ACC112 (cell line): ENCODE results near the gene HPS5.
"Not testable (repeated sequence)": the region's sequence is repeated elsewhere in the genome, so short reads cannot be mapped to it uniquely, and the experiment has no call there.

ENCODE experiments used
- H2AFZ ChIP-seq: fragments of 200-600 bp; sonication (generic); one replicate; pipeline ENCODE4 v1.6.0; 2017; ENCODE audit warnings: antibody characterized with exemption, low read length; ENCODE audit not compliant: unreplicated experiment
- H3K27ac ChIP-seq: fragments of 200-600 bp; sonication (generic); 2 replicates; pipeline ENCODE4 v1.5.1; 2014; ENCODE audit warnings: low read depth, mild to moderate bottlenecking, antibody characterized with exemption, low read length, moderate library complexity
- H3K27me3 ChIP-seq: fragments of 200-600 bp; sonication (generic); 2 replicates; pipeline ENCODE4 v1.6.1; 2014; ENCODE audit warnings: mild to moderate bottlenecking, antibody characterized with exemption, low read length, moderate library complexity, mixed read lengths; ENCODE audit not compliant: insufficient read depth
- H3K36me3 ChIP-seq: fragments of 200-600 bp; sonication (generic); 2 replicates; pipeline ENCODE4 v1.6.1; 2016; ENCODE audit warnings: mild to moderate bottlenecking, antibody characterized with exemption, low read length, moderate library complexity, mixed read lengths; ENCODE audit not compliant: insufficient read depth
- H3K4me1 ChIP-seq: fragments of 200-600 bp; sonication (generic); one replicate; pipeline ENCODE4 v1.6.1; 2016; ENCODE audit warnings: low read length, mixed read lengths; ENCODE audit not compliant: insufficient read depth, unreplicated experiment, control insufficient read depth
- H3K4me3 ChIP-seq: fragments of 200-600 bp; sonication (generic); 2 replicates; pipeline ENCODE4 v1.5.1; 2014; ENCODE audit warnings: mild to moderate bottlenecking, low read depth, low read length
- H3K79me2 ChIP-seq: fragments of 200-600 bp; sonication (generic); one replicate; pipeline ENCODE4 v1.6.0; 2016; ENCODE audit warnings: low read length; ENCODE audit not compliant: control insufficient read depth, unreplicated experiment, insufficient read depth

Gene HPS5

DNA sequence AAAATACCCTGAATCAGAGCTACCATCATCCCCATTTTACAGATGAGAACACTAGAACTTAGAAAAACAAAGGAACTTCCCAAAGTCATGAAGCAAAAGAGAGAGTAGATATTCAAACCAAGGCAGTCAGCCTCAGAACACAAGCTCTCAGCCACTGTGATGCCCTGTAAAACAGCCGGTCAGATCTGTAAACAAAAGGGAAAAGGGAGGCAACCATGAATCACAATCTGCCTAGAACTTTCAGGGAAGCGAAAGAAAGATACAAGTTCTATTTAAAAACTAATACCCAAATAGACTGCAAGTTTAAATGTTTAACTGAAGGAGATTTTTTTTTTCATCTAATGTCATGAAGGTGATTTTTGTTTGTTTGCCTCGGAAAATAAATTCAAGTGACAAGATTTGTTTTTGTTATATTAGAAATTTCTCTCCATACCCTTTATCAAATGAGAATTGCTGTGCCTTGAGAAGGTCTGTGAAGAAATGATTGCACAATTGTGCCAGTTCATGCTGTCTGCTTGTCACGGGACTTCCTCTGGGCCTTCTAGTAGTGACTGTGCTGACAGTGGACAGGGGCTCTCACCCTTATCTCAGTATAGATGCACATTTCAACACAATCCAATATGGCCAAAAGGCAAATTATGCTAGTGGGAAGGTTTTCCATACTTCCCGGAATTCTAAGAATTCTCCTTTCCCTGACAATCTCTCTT is 44.2 kb downstream of the HPS5 start:
- Histone ChIP-seq H2AFZ (no peak overlapping the region), H3K36me3 (peaks cover 18% of the 10 kb centered on the region; the same call in 1 of the 2 replicates), H3K27me3 (no peaks in the 10 kb centered on the region), H3K4me3 (no peak overlapping the region), H3K79me2 (no peaks in the 10 kb centered on the region), H3K27ac (no peak overlapping the region), H3K4me1 (no peaks in the 10 kb centered on the region)

DNA sequence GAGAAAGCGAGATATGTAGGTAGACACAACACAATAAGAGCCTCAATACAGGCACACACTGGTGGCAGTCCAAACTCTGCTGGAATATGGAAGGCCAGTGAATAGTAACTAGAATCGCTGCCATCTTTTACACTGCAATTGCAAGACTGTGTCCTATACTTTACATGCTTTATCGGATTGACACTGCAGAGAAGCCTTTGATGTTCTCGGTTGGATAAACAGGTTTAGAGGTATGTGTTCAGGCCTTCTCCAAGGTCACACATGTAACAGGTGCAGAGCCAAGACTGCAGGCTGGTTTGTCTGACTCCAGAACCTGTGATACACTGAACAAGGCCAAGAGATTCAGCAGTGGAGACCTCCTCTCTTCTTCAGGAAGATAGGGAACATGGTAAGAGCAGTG is 50.7 kb downstream of the HPS5 start:
- Histone ChIP-seq H3K36me3 (no peaks in the 10 kb centered on the region), H2AFZ (no peak overlapping the region), H3K27ac (no peak overlapping the region), H3K4me3 (no peak overlapping the region), H3K79me2 (no peaks in the 10 kb centered on the region), H3K4me1 (no peaks in the 10 kb centered on the region), H3K27me3 (no peaks in the 10 kb centered on the region)

- Histone ChIP-seq H3K4me1 (no peaks in the 10 kb centered on the region), H3K27me3 (no peaks in the 10 kb centered on the region), H2AFZ (no peak overlapping the region)
These were observed 51.8 kb downstream of the HPS5 start for GRCh38 chr11:18270102-18270501.

GRCh38 chr11:18269252-18269651 is 52.7 kb downstream of the HPS5 start:
- H3K4me3 ChIP-seq, H2AFZ ChIP-seq, H3K4me1 ChIP-seq: not testable (repeated sequence)

More at GRCh38 chr11:18270102-18270501, 51.8 kb downstream of the HPS5 start:
- no peaks in the 10 kb centered on the region for H3K36me3 ChIP-seq
- H3K79me2 ChIP-seq = no peaks in the 10 kb centered on the region
- H3K27ac ChIP-seq = no peak overlapping the region
- no peak overlapping the region for H3K4me3 ChIP-seq

GRCh38 chr11:18267335-18268133 is 54.4 kb downstream of the HPS5 start:
- not testable (repeated sequence) for H3K36me3 ChIP-seq, H3K4me1 ChIP-seq, H2AFZ ChIP-seq, H3K27ac ChIP-seq, H3K79me2 ChIP-seq, H3K4me3 ChIP-seq, H3K27me3 ChIP-seq

More at GRCh38 chr11:18269252-18269651, 52.7 kb downstream of the HPS5 start:
- H3K36me3 ChIP-seq, H3K27ac ChIP-seq, H3K27me3 ChIP-seq, H3K79me2 ChIP-seq: not testable (repeated sequence)

GRCh38 chr11:18265949-18266348 is 56.0 kb downstream of the HPS5 start, which contains the start of gene SAA1:
TSS of gene SAA1 (plus strand) at chr11:18266264. CDS start at chr11:18266888, 624 bp downstream.
- Histone ChIP-seq H3K79me2 (no peaks in the 10 kb centered on the region), H3K4me3 (no peak within 1 kb of the TSS), H3K36me3 (no peaks in the 10 kb centered on the region), H2AFZ (no peak within 1 kb of the TSS), H3K27ac (no peak within 1 kb of the TSS), H3K27me3 (peaks cover 10% of the 10 kb centered on the region), H3K4me1 (no peaks in the 10 kb centered on the region)

DNA sequence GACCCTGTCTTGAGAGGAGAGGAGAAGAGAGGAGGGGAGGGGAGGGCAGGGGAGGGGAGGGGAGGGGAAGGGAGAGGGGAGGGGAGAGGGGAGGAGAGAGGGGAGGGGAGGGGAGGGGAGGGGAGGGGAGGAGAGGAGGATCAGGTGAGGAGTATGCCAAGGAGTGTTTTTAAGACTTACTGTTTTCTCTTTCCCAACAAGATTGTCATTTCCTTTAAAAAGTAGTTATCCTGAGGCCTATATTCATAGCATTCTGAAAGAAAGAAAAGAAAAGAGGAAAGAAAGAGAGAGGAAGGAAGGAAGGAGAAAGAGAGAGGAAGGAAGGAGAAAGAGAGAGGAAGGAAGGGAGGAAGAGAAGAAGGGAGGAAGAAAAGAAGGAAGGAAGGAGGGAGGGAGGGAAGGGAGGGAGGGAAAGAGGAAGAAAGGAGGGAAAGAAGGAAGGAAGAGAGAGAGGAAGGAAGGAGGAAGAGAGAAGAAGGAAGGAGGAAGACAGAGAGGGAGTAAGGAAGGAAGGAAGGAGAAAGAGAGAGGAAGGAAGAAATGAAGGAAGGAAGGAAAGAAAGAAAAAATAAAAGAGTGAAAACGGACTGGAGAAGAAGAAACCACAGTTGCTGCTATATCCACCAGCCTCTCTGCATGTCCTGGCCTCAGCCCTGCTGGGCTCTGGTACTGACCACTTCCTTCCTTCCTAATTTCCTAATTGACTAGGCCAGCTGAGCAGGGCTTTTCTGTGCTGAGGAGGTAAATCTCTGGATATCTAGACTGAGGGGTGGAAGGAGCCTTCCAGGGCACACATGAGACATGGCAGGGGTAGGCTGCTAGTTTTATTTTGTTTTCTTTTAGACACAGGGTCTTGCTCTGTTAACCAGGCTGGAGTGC is 57.0 kb downstream of the HPS5 start:
- H2AFZ ChIP-seq = no peak overlapping the region
- no peaks in the 10 kb centered on the region for H3K79me2 ChIP-seq
- H3K4me1 ChIP-seq = no peaks in the 10 kb centered on the region
- H3K36me3 ChIP-seq = no peaks in the 10 kb centered on the region
- peaks cover 14% of the 10 kb centered on the region for H3K27me3 ChIP-seq
- no peak overlapping the region for H3K4me3 ChIP-seq
- H3K27ac ChIP-seq = no peak overlapping the region

DNA sequence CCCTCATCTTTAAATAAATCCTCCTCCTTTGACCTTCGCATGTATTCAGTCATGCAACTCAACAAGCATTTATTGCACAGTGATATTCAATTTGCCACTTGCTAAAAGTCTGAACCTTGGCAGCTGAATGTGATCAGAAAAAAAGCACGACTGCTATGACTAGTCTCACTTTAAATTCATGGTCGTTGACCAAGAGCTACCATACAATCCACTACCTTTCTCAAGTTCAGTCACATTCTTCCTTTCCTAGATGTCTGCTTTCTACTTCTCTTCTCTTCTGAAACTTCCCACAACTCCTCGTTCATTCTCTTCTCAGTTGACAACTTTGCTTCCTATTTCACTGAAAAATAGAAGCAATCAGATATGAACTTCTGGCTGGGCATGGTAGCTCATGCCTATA is 57.9 kb downstream of the HPS5 start:
- no peak overlapping the region for H3K4me3 ChIP-seq
- no peak overlapping the region for H2AFZ ChIP-seq
- H3K79me2 ChIP-seq = no peaks in the 10 kb centered on the region
- H3K4me1 ChIP-seq = no peaks in the 10 kb centered on the region
- peaks cover 23% of the 10 kb centered on the region for H3K27me3 ChIP-seq
- H3K36me3 ChIP-seq = no peaks in the 10 kb centered on the region
- H3K27ac ChIP-seq = no peak overlapping the region

GRCh38 chr11:18262681-18263350 is 59.1 kb downstream of the HPS5 start:
- not testable (repeated sequence) for H3K4me1 ChIP-seq, H3K36me3 ChIP-seq, H3K4me3 ChIP-seq, H2AFZ ChIP-seq, H3K79me2 ChIP-seq, H3K27ac ChIP-seq
- H3K27me3 ChIP-seq = peaks cover 28% of the 10 kb centered on the region

GRCh38 chr11:18261721-18262120 is 60.2 kb downstream of the HPS5 start:
- H3K4me3 ChIP-seq = no peak overlapping the region
- H3K36me3 ChIP-seq = no peaks in the 10 kb centered on the region
- H3K79me2 ChIP-seq = no peaks in the 10 kb centered on the region
- no peaks in the 10 kb centered on the region for H3K4me1 ChIP-seq
- no peak overlapping the region for H3K27ac ChIP-seq
- H2AFZ ChIP-seq = no peak overlapping the region
- H3K27me3 ChIP-seq = peaks cover 35% of the 10 kb centered on the region
